NCI-H1436 (cell line): ENCODE data around the gene BCAP29.

Experiments
- DNase-seq: peaks from one replicate; lab custom pipeline; 2025; lab: John Stamatoyannopoulos, UW

BCAP29 gene

DNA sequence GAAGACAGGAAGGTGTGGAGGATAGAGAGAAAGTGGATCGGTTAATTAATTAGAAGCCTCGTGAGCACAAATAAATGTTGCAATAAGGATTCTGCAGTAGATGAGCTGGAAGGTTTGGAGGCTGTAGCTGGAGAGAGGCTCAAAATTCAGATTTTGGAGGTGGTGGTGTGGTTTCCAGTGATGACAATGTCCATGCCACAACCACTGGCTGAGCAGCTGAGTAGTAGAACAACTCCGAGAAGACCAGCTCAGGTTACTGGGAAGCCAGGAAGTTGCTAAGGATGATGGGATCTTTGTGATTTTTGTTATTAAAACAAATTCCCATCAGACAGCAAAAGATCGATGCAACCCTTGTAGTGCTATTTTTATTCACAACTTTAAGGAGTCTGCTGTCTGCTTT is 88.2 kb downstream of the BCAP29 start:
- no peak for DNase-seq
